HG03045 (cell line): ENCODE results near the gene RNH1.
"Not testable (repeated sequence)": the region's sequence is repeated elsewhere in the genome, so short reads cannot be mapped to it uniquely, and the experiment has no call there.

Experiments
- ATAC-seq: cut with Tn5 transposase; IDR thresholded peaks from one replicate; pipeline ENCODE4 v1.9.1; 2021; ENCODE audit warnings: mild to moderate bottlenecking, moderate library complexity; ENCODE audit not compliant: unreplicated experiment

The RNH1 gene

DNA sequence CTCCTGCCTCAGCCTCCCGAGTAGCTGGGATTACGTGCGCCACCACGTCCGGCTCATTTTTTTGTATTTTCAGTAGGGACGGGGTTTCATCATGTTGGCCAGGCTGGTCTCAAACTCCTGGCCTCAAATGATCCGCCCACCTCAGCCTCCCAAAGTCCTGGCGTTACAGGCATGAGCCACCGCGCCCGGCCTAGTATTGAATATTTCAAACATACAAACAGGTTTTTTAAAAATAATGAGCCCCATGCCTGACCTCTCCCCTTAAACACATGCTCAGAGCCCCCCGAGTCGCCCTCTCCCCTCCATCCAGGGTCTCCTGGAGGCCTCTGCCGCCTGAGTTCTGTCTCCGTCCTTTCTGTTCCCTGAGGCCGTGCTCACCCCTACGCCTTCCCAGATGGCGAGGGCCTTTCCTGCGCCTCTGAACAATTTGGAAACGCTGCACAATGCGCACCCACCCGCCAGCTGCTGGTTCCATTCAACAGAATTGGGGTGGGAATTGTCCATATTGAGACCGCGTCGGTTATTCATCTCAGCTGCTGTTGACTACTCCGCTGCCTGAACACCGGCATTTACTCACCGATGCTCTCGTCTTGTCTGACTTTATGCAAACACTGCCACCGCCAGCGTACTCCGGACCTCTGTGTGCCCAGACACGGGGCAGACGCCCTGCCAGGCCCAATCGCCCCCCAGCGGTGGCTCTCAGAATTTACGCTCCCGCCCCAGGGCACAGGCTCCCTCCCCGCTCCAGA is 13.6 kb upstream of the RNH1 start:
- no peak for ATAC-seq

DNA sequence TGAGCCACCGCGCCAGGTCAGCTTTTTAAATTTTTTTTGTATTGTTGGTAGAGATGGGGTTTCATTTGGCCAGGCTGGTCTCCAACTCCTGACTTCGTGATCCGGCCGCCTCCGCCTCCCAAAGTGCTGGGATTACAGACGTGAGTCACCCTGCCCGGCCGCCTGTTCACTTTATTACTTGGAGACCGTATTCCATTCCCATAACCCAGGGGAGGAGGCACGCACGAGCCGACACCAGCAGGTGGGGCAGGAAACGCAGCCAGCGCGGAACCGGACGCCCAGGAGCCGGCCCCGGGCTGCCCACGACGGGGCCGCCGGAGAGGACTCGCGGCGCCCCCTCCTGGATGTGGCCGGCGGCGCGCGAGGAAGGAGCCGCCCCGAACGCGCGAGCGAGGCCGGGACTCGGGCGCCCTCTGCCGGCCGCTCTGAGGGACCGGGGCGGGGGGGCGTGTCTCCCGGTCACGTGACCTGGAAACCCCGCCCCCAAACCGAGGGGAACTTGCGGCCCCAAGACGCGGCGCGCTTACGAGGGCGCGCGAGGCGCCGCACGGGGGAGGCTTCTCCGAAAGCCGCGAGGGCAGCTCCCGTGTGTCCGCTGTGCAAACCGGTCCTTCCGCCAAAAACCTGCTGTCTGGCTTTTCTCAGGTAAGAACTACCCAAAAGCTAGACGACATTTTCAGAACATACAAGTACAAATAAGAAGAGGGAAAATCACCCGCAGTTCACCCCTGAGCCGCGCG is 11.6 kb upstream of the RNH1 start:
- peak; percentile 88 for ATAC-seq

DNA sequence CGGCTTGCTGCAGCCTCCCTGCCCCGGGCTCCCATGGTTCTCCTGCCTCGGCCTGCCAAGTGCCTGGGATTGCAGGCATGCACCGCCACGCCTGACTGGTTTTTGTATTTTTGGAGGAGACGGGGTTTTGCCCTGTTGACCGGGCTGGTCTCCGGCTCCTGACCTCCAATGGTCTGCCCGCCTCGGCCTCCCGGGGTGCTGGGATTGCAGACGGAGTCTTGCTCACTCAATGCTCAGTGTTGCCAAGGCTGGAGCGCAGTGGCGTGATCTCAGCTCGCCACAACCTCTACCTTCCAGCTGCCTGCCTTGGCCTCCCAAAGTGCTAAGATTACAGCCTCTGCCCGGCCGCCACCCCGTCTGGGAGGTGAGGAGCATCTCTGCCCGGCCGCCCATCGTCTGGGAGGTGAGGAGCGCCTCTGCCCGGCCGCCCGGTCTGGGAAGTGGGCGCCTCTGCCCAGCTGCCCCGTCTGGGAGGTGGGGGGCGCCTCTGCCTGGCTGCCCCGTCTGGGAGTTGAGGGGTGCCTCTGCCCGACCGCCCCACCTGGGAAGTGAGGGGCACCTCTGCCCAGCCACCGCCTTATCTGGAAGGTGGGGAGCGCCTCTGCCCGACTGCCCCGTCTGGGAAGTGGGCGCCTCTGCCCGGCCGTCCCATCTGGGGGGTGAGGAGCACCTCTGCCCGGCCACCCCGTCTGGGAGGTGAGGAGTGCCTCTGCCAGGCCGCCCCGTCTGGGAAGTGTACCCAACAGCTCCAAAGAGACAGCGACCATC is 10.1 kb upstream of the RNH1 start:
- ATAC-seq: not testable (repeated sequence)

DNA sequence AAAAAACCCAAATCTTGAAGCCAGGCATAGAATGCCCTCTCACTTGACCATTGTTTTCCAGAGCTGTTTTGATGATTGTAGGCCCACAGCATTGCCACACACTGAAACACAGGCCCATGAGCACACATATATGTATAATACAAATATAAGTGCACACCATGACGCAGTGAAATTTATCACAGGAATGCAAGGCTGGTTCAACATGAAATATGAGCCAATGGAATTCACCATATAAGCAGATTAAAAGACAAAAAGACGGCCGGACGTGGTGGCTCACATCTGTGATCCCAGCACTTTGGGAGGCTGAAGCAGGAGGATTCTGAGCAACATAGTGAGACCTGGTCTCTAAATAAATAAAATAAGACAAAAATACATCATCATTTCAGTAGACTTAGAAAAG is 9.4 kb upstream of the RNH1 start:
- no peak for ATAC-seq

DNA sequence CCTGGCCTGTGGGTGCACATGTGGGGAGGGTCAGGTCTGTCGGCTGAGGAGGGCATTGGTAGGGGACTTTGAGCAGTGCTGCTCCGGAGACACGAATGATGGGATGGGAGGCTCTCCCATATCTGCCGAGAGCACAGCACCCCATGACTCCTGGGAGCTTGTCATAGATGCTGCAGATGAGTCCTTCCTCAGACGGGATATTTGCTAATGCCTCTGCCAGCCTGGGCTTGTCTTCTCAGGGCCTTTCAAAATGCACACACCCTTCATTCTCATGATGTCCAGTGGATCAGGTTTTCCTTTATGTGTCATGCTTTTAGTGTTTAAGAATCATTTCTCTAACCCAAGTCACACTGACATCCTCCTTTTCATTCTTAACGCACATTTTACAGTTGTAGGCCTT is 8.1 kb upstream of the RNH1 start:
- ATAC-seq: no peak

DNA sequence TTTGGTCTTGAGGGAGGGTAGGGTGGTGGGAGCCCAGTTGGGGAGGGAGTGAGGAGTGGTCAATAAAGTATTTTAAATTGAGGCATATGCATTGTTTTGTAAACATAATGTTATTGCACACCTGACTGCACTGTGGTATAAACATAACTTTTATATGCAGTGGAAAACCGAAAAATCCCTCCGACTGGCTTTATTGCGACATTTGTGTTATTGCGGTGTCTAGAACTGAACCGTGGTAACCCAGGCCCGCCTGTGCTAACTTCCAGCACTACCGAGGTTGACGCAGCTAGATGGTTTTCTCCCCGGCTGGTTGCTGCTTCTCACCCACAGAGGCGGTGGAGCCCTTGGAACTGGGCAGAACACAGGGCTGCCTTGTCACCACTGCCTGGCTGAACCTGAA is 7.6 kb upstream of the RNH1 start:
- no peak for ATAC-seq

DNA sequence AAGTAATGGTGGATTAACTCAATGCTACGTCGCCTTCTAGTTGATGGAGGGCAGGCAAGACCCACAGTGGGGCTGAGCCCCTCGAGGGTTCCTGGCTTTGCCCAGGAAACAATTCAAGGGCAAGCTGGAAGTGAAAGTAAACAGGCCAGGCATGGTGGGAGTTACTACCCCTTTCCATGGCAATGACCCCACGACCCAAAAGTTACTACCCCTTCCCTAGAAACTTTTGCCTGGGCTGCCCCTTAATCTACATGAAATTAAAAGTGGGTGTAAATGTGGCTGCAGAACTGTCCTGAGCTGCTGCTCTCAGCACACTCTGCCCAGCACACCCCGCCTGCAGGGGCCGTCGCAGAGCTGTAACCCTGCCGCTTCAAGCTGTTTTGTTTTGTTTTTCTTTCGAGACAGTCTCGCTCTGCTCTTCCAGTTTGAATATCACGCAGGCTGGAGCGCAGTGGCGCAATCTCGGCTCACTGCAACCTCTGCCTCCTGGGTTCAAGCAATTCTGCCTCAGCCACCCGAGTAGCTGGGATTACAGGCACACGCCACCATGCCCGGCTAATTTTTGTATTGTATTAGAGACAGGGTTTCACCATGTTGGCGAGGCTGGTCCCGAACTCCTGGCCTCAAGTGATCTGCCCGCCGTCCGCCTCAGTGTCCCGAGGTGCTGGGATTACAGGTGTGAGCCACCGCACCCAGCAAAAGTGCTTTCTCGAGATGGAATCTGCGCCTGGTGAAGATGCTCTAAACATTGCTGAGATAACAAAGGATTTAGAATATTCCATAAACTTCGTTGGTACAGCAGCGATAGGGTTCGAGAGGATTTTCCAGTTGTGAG is 5.9 kb upstream of the RNH1 start:
- no peak for ATAC-seq

DNA sequence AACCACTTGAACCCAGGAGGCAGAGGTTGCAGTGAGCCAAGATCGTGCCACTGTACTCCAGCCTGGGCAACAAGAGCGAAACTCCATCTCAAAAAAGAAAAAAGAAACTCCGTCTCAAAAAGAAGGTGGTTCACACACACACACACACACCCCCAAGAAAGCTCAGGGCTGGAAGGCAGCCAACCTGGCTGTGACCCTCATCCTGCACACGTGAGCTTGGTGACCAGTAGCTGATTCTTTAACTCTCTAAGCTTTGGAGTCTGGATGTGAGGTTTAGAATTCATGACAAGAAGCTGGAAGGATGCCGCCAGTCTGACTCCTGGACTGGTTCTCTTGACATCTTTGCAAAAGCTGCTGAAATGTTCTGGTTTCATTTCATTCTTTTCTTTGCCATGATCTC is 1.9 kb upstream of the RNH1 start:
- no peak for ATAC-seq

DNA sequence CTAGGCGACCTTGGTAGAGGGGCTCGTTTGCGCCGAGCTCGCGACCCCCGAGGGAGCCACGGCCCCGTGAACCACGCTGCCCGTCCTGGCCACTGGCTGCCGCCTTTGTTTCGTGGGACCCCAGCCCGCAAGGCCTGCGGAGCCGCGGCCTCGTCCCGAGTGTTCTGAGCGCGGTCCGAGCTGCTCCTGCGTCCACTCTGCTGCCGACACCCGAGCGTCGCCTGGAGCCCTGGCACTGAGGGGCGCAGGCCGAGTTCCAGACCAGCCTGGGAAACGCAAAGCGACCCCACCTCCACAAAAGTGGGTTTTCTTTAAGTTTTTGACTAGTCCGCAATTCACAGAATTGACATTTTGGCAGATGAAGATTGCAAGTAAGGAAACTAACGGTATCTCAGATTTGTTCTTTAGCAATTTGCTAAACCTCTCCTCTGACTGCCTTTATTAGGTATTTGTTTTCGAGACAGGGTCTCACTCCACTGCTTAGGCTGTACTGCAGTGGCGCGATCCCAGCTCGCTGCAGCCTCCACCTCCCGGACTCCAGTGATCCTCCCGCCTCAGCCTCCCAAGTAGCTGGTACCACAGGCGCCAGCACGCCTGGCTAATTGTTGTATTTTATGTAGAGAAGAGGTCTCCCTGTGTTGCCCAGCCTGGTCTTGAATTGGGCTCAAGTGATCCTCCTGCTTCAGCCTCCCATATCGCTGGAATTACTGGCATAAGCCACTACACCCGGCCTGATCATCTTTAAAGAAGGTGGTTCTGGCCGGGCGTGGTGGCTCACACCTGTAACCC is 879 bp upstream of the RNH1 start:
- no peak for ATAC-seq

DNA sequence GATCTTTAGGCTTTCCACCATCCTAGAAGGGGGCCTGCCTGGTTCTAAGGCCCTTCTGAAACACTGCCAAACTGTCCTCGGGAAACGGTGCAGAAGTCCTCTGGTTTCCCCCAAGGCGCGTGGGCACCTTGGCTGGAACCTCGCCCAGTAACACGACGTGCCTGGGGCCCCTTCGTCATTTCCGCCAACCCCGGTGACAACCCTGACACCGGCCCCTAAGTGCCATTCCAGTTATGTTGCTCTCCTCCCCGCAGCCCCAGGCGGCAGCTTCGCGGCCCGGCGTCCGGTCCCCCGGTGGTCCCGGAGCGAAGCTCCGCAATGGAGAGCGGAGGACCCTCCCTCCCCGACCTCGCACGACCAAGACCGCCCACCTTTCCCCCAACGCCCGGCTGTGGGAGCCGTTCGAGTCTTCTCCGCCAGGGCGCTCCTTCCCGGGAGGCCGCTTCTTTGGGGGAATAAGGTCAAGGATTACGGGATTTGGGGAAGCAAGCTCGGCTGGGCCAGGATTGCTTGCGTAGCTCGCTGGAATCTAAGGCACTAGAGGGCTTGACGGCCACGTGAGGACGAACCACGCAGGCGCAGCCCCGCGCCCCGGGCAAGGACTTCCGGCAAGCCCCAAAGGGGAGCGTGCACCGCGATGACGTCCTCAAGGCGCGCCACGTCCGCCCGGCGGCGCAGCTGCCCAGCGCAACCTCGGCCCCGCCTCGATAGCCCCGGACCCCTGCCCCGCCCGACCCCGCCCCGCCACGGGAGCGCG is 626 bp downstream of the RNH1 start:
- ATAC-seq: peak; percentile 69

DNA sequence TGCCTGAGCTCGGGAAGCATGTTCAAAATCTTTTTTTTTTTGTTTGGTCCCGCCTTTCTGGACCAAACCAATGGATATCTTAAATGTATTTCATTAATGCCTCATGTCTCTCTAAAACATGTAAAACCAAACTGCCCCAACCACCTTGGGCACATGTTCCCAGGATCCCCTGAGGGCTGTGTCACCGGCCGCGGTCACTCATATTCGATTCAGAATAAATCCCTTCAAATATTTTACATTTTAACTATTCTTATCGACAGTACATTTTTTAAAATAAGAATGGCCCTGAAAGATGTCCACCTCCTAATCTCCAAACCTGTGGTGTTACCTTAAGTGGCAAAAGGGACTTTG is 2.1 kb downstream of the RNH1 start:
- no peak for ATAC-seq

DNA sequence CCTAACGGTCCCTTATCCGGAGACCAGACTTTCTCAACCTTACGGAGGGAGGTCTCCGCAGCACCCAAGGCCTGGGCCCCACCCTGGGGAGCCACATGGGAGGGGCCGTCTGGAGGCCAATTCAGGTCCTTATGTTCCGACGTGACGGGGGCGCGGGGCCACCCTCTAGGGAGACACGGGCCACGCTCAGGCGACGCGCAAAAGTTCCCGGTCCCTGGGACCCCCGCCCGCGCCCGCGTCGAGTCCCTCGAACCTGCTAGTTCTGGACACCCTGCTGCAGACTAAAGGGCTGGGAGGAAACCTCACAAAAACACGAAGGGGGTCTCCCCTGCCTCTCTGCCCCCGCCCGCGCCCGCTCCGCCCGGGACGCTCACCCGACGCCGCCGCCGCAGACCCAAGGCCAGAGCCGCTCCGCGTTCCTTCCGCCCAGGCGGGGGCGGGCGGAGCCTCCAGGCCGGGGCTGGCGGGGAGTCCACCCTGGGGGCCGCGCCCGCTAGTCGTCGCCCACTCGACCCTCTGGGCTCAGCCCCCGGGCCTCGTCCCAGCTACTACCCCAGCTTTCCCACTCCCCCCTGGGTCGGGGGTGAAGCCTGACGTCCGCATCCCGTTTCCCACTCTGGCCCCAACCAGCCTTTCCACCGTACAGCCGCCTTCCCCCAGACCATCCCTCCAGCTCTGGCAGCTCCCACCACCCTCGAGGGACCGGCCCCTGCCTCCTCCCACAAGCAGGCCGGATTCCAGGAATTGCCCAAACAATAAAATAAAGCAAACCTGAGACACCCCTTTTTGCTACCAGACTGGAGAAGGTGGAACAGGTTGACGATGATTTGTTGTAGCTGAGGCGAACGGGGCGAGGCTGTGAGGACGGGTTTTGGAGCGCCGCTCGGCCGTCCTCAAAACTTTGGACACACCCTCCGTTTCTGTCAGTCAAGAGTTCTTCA is 2.7 kb downstream of the RNH1 start:
- ATAC-seq: no peak

DNA sequence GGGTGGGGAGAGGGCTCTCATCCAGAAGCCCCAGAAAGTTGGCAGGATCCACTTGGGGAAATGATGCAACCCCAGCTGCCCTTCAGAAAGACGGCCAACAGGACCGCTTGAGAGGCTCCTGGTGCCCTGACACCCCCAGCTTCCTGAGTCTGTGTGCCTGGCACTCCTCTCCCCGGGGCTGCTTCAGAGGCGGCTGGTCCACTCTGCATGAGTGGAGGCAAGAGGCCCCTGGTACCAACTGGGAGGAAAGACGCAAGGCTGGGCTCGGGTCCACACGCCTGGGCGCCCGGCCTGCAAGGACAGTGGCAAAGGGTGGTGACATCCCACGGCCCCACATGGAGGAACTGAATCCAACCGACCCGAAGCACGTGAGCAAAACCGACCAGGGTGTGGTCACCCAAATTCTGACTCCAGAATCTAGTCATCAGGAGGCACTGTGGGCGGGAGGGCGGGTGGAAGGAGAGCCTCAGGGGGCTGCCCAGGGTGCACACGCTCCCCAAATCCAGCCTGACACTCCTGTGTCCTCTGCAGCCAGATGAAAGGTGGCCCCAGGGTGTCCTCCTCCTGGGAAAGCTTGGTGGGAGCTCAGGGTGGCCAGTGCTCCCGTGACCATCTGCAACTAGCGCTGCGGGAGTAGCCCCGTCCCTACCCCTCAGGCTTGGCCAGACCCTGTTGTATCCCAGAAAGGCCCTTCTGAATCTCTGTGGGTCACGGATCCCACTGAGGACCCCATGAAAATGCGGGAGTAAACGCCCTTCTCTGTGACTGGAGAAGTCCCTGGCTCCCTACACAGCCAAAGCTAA is 3.7 kb downstream of the RNH1 start:
- ATAC-seq: no peak

DNA sequence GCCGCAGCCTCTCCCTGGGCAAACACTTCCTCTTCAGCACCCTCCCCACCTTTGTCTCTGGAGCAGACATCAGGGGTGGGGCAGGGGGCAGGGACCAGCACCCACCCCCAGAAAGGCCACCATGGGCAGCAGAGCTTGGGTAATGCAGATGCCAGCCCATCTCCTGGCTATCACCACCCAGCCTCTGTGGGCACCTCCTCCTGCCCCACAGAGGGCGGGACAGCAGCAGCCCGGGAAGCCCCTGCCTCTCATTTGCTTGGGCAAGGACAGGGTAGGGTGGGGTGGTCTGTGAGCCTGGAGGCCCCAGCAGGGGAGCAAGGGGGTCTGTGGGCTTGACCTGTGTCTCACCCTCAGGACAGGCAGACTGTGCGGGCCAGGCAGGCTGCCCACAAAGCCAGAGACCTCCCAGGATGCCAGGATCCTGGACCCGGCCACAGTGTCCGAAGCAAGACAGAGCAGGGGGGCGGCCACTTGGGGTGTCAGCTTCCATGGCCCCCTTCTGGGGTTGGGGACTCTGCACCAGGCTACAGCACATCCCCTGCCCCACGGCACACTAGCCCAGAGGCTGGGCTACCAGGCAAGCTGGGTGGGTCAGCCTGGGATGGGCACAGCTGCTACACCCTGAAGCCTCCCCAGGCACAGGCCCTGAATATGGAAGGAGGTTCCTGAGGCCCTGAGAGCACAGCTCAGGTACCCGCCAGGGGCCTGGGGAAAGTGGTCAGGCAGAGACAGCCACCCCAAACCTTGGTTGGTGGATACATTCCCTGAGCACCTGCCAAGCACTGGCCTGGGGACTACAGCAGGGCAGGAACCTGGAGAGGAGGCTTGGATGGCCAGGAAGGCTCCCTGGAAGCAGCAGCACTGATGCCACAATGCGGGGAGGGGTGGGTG is 4.5 kb downstream of the RNH1 start:
- ATAC-seq: no peak

DNA sequence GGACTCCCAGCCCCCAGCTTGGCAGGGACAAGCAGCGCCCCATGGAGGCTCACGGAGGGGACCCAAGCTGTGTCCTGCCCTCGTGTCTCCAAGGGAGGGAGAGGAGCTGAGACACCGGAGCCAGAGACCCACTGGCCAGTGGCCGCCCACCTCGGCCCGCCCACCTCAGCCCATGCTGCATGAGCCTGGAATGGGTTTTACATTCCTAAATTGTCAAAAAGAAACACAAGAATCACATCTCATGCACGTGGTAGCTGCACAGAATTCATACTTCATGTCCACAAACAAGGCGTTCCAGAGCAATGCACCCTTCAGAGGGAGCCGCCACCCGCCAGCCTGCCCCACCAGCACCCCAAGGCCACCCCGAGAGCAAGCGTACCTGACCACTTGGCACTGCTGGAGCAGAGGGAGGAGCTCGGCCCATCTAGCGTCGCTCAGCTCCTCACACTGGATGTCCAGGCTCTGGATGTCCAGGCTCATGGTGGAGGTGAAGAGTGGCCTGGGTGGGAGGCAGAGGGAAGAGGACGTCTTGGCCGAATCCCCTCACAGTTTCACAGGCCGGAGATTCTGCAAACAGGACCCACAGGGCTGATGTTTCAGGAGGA is 5.3 kb downstream of the RNH1 start:
- ATAC-seq: no peak

DNA sequence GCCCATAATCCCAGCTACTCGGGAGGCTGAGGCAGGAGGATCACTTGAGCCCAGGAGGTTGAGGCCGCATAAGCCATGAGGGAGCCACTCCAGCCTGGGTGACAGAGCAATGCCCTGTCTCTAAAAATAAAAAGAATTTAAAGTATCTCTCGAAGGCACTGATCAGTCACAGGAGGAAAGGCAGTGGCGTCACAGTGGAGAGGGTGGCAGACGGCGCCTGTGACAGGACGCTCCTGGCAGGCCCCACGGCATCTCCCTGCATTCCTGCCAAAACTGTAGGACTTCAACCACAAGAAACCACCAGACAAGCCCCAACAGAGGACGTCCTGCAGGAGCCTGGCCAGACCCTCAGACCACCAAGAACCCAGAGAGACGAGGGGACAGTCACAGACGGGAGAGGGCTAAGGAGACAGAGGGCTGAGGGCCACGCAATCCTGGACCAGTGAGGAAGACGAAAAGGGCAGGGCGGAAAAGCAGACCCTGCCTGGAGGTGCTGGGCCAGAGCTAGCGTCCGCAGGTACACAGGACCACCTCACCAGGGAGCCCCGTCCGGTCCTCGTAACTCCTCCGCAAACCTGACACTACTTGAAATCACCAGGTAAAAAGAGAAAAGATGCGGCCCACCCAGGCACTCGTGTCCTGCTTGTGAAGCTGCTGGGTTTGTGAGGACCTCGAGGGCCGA is 5.9 kb downstream of the RNH1 start:
- ATAC-seq: no peak
